DLD1 (cell line): ENCODE measurements around the gene CADM1.

Source experiments
- in situ Hi-C: cut with HindIII; loops from 2 replicates; pipeline ENCODE4 v1.10.0; 2017; ENCODE audit warnings: low sequenced_read_pairs

CADM1 gene

DNA sequence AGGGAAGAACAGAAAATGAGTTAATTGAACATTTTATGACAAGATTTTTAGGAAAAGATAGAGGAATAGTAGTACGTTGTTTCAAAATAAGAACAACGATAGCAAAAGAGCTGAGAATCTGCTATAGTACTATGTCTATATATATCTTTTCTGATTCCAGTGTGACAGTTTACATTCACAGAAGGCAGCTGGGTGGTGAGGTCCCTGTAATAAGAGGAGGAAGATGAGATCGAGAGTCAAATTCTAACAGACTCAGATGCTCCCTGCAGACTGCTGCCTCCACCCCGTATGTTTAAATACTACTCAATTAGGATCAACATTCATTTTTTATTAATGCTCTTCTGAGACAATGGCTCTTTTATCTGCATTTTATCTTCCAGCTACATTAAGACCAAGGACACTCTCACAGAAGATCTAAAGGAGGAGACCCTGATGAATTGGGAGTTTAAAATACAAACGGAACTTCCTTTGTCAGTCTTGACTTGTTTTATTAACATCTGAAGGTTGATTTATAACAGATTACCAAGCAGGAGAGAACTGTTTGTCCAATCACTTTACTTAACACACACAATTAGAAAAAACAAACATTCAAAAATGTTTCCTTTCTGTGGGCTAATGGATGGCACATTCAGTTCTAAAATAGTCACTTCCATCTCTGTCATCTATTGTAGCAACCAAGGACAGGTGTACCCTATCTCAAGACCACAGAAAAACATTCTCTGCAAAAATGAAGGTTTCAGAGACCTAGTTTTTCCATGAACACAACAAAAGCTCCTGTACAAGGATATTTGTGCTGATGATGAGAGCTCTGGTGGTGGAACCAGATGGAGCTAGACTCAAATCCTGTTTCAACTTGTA, 240.2 kb downstream of the CADM1 start:
- in situ Hi-C loops, result no loop called here

DNA sequence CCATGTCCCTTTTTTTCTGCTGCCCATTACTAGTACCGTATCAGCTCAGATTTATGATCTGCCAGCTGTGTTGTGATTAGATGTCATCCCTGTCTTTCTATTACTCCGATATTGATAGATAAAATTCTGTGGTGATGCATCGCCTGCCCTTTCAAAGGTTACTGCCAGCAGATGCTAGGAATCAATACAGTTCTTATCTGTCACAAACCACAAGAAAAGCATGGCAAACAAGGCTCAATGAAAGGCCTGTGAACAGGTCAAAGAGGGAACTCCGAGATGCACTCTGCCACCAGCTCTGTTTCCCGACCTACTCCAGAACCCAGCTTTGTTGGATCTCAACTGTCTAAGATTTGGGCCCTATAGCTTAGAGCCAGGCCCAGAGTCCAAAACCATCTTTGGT, 246.0 kb downstream of the CADM1 start:
- in situ Hi-C loops, result no loop called here

DNA sequence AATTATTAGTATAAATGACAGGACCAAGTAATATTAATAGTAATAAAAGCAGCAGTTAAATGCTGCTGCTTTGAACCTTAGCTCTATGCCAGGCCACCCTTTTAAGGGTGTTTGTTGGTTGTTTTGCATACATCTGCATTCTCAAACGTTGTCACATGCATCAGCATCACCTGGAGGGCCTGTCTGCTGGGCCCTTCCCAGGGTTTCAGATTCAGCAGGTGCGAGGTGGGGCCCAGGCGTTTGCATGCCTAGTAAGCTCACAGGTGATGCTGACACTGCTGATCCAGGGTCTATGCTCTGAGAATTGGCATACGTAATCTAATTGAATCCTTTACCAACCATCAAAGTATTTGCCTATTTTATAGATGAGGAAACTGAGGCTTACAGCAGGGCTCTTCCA, 246.5 kb downstream of the CADM1 start:
- in situ Hi-C loops, result no loop called here

DNA sequence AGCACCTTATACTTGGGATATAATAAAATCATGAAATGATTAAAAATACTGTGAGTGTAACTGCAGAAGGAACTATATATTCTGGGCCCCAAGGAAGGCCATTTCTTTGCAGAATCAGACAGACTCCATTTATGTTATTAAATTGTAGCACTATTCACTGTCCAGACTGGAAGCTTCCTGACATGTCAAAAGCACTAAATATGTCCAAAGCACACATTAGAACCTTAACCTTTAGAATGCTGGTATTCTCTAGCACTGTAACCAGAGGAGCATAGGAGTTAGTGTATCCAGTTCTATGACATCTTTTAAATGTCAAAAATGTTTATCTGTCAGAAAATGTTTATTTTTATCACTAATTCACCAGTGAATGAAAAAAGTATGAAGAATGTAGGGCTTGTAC, 246.9 kb downstream of the CADM1 start:
- in situ Hi-C loops, result no loop called here

DNA sequence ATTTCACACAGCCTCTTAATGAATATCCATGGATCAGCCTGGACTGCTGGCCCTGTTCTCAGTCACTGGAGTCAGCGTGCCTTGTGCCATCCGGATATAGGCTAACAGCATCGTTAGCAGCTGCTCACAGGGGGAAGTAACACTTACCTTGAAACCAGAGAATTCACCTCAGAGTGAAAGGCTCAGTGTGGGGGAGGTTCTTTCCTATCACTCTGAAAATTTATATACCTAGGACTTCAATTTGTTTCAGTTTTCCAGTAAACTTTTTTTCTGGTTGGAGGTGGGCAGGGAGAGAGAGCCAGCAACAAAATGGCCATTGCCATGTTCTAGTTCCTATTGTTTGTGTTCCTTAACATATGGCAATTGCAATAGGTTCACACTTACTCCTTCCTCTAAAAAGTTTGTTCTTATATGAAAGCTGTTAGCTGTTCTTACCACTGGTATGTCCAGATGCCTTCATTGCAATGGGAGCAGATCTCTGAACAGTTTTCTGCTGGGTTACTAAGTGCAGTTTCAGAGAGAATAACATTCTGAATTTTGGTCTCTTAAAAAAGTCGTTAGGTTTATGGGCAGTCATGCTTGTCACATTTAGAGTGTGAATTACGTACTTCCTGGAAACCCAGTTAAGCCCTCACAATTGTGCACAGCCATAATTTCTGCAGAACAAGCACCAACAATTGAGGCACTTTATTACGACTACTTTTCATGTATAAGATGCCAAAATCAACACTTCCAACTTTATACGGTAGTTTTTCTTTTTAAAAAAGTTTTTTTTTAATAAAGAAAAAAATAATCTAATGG, 247.6 kb downstream of the CADM1 start:
- in situ Hi-C loops, result no loop called here

DNA sequence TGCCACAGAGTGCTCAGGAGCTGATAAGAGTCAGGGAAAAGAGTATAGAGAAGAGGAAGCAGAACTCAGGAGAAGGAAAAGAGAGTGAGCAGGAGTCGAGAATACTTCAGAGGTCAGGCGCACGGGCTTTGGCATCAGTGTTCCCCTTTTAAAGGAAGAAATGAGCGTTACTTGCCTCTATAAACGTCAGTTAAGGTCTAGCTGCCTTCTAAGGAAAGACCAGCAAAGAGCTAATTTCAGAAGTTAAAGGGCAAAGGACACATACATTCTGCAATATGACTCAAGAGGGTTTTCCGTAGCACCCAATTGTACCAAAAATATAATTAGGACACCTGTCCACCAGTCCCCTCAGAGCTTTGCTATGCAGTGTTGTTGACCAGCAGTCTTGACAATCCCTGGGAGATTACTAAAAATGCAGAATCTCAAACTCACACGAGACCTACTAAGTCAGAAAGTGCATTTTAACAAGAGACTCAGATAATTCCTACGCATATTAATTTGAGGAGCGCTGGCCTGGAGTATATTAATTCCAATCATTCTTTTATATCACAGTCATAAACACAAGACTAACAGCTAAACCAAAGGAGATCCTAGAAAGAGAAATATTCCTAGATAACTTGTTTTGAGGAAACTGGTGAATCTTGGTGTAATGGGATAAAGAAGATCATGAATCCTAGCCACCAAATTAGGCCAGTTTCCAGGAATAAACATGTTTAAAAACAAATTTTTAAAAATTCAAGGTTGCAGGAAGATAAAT, 249.0 kb downstream of the CADM1 start:
- in situ Hi-C loops, result no loop called here

DNA sequence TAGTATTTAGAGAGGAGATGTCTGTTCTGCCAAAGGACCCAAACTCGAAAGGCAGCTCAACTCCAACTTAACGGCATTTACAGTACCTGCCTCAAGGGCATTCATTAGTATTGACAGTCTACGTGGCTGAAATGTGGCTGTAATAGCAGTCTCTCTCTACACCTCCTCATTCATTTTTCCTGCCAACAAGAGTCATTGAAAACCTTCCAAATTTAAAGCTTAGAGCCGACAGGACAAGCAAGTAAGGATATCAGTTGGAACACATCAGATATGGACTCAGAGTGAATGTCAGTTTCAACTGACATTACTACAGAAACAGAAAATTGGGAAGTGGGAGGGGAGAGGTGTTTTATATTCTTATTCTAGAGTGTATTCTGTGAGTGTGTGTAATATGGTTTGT, 253.1 kb downstream of the CADM1 start:
- in situ Hi-C loops, result no loop called here

DNA sequence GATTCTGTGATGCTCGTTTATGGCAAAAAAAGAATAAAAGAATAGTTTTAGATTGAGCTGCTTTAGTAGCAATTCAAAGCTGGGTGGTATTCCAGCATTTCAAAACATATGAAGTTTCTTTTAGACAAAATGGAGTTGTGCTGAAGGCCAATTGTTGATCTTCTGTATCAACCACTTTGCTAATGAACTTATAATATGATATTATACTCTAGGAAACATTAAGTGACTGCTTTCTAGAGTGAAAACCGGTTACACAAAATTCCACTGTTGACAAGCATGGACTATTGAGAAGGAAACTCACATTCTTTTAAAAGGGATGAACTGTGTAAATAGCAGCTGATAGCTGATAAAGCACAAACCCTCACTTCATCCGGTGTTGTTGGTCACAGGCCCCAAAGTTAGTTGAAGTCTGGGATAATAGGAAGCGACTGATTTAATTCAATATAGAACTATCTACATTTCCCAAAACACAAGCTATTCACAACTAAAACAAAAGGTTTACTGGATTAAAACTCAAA, 255.1 kb downstream of the CADM1 start:
- in situ Hi-C loops, result no loop called here

DNA sequence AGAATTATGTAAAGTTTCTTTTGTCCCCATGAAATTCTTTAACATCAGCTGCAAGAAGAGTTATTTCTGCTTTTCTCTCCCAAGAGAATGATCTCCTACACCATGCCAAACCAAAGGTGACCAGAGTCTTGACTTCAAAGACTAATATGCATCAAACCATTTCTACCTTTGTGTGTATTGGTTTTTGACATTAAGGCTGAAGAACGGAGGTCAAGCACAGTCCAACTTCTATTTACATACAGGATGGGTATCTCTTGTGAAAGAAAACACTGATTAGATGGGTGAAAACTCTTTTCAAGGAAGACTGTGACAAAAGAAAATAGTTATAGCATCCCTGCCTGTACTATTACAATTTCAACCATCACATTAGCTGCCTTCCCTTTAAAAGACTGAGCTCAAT, 256.3 kb downstream of the CADM1 start:
- in situ Hi-C loops, result no loop called here

DNA sequence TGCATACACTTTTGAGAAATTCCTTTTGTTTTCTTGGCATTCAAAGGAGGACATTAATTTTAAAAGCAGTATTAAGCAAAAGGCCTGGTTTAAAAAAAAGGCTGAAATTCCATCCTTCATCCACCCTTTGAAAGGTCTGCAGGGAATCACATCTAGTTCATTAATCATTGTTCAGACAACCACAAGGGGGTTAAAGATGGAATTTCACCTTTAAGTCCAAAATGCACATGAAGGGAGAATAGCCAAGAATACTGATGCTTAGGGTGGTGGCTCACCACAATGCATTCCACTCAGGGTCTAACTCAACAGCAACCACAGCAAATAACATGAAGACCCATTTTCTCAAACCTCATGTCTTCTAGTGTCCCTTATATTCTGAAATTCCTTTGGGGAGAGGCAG, 256.9 kb downstream of the CADM1 start:
- in situ Hi-C loops, result no loop called here

DNA sequence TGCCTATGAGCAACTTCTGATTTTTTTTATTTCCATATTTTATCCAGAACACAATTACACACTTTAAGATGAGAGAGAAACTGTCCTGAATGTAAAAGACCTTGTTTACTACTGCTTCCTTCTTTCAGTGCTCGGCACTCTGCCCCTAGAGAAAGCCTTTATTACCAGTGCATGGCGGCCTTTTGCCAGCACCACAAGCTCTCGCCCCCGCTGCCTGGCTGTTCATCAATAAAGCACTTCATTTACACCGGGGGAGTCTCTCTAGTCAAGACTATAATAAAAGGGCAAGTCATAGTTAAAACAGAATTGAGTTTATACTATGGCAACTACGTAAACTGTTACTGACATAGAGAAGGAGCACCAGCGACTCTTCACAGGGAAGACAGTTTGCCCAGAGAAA, 259.5 kb downstream of the CADM1 start:
- in situ Hi-C loops, result no loop called here

DNA sequence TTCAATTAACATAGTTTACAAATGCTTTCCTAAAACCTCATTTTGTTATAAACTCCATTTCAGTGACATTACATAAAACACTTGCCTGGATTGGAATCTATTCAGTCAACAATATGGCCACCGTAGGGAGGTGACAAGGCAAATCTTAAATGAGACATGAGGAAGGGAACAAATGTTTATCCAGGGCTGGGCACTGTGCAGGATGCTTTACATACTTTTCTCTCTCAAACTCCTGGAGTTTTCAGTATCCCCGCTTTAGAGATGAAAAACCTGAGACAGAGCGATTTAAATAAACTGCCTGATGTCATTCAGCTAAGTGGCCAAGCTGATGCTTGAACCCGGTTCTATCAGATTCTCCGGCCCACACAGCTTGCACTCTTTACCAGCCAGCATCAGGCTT, 259.9 kb downstream of the CADM1 start:
- in situ Hi-C loops, result no loop called here

DNA sequence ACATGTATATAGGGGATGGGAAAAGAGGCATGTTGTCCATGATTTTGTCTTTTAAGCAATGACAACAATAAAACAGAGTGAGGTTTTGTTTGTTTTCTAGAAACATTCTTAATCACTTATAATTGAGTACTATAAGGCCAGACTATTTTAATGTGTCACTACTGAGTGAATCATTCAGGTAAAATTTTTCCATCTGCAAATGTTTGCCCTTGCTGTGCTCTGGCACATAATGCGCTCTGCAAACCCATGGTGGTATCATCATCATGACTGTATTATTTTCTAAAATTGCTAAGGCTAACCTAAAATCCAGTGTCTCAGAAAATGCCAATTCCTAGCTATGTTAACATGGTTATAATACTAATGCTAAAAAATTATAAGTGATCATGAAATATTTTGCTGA, 261.2 kb downstream of the CADM1 start:
- in situ Hi-C loops, result no loop called here

DNA sequence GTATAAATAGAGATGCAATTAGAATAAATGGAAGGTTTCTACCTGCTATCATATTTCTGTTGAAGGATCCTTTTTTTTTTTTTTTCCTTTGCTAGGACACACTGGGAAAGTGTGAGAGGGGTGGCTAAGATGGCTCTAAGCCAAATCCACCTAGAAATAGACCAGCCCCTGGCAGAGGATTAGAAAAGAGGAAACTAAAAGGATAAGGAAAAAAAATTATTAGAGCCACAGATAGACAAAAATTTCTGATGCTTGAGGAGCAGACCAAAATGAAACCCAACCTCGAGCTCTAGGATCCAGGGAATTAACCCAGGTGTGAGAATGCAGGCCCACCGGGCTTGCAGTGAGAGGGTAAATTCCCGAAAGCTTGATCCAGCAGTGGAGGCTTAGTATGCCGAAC, 262.3 kb downstream of the CADM1 start:
- in situ Hi-C loops, result no loop called here

DNA sequence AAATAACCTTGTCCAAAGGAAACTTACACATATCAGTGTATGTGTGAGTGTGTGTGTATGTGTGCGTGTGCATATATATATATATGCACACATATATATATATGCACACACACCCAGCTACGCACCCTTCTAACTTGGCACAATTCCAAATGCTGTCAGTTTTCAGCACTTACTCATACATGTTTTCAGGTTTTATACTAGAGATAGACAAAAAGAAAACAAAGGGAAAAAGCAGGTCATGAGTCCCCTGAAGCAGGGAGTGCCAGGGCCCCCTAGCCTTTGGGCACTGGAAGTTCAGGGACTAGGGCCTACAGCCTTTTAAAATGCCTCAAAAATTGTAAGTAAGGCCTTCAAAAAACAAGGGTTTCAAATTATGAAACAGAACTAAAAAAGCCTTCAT, 265.4 kb downstream of the CADM1 start:
- in situ Hi-C loops, result no loop called here

DNA sequence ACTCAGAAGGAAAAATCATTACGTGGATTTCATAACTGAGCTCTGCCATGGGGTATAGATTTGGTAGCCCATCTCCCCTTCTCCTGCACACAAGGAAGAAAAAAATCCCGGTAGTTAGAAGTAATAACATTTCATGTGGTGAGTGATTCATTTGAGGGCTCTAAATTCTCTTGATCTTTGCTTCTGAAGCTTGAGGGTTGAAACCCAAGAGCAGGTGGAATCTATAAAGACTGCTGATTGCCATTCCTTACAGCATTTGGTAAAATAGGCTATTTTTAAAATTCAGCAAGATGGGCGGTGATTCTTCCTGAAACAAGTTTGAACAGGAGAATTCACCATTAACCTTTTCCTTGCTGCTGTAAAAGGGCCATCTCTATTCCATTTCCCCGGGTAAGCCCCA, 266.1 kb downstream of the CADM1 start:
- in situ Hi-C loops, result no loop called here

DNA sequence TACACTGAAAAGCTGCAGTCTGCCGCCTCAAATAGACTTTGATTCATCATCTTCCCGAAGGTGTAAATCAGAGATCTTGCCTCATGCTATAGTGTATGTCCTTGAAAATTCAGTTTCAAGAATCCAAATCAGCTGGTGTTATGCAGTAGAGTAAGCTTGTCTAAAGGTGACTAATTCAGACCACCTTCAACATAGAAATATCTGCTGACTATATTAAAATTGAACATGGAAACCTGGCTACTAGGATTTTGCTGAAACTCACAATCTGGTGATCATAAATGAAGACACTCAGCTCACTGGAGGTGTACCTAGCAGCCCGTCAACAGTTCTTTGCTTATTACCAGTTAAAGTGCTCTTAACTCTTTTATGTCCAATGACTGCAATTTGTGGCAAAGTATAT, 266.6 kb downstream of the CADM1 start:
- in situ Hi-C loops, result no loop called here

DNA sequence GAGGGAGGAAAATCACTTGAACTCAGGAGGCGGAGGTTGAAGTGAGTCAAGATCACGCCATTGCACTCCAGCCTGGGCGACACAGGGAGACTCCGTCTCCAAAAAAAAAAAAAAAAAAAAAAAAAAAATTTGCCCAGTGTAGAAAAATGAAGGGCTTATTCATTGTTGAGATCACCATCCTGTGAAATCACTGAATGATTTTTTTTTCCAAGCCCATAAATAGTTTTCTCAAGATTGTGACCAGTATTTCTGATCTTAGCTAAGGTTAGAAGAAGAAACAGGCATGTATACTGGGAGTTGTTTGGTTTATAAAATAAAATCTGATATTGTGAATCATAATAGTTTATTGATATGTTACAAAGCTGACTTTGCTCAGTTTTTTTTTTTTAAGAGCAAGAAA, 269.4 kb downstream of the CADM1 start:
- in situ Hi-C loops, result no loop called here

DNA sequence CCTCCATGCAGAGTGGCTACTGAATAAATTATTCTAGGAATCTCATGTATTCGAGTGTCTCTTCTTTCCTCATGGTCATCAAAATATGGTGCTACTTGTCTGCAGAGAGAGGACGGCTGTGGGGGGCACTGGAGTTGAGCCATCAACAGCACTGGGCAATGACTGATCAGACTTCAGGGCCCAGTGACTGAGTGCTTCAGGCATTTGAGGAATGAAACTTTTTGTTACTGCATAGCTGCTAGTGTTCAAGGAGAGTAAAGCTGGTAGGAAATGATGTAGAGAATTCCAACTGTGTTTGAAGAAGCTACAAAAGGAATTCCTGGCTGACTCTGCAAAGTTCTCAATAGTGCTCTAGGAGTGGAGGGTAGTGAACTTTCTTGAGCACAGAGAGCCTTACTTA, 277.7 kb downstream of the CADM1 start:
- in situ Hi-C loops, result no loop called here

DNA sequence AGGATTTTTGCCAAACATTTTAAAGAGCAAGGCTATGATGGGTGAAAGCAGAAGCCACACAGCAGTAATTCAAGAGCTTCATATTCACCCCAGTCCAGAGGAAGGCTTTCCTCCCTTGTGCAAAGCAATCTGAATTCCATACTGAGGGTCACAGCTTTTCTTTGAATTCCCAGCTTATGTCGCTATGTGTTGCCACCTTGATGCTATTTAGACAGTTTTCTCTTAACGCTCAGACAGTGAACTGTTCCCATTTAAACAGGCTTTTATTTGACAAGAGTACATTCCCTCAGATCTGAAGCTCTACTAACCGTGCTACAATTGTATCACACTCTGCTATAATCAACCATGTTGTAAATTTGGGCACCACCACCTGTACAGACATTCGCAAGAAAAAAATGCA, 279.7 kb downstream of the CADM1 start:
- in situ Hi-C loops, result no loop called here

DNA sequence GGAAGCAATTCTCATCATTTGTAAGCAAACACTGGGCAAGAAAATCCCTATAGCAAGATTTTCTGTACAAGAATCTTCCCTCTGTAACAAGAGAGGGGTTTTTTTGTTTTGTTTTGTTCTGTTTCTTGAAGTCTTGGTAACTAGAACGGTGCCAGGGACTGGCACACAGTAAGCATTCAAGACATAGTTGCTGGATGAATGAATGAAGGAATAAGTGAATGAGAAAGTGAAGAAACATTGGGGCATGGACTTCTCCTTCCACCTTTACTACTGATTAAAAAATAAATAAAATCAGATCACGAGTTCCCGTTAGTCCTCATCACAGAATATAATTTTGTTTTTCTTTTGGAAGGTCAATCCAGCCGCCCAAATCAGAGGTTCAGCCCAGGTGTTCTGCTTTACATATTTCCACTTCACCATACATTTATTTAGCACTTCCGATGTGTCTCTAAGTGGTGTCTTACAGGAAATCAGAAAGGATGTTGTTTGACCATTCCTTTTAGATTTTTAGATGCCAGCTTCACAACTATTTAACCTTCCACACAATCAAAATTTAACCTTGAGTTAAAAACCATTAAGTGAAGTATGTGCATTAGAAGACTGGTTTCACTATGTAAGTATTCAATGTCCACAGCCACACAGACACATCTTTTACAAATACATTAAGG, 281.2 kb downstream of the CADM1 start:
- in situ Hi-C loops, result no loop called here
